Central memory CD8-positive, alpha-beta T cell (primary cell): ENCODE measurements around the gene USP15.

ENCODE experiments used
- ATAC-seq: fragments of 150-1000 bp; cut with Tn5 transposase; replicated peaks from 2 replicates; pipeline ENCODE4 v1.10.0; 2022; ENCODE audit warnings: mild to moderate bottlenecking, moderate FRiP score, moderate number of reproducible peaks; ENCODE audit not compliant: poor library complexity, severe bottlenecking; ENCODE audit errors: extremely low read depth
- DNase-seq, 2 donors: peaks; one replicate each; pipeline ENCODE4 v3.0.0; 2021; ENCODE audit warnings: low spot score in 2 of 2
- H3K27ac Mint-ChIP-seq: one replicate; pipeline ENCODE4 v1.8.0; 2022; ENCODE audit warnings: low read depth, mild to moderate bottlenecking, moderate library complexity, mixed read lengths
- H3K27me3 Mint-ChIP-seq: one replicate; pipeline ENCODE4 v1.8.0; 2022; ENCODE audit warnings: mixed read lengths
- H3K36me3 Mint-ChIP-seq: one replicate; pipeline ENCODE4 v1.8.0; 2022; ENCODE audit warnings: mild to moderate bottlenecking, moderate library complexity, mixed read lengths; ENCODE audit not compliant: insufficient read depth
- H3K4me1 Mint-ChIP-seq: one replicate; pipeline ENCODE4 v1.8.0; 2022; ENCODE audit warnings: mixed read lengths
- H3K4me3 Mint-ChIP-seq: one replicate; pipeline ENCODE4 v1.8.0; 2022; ENCODE audit warnings: mild to moderate bottlenecking, moderate library complexity, mixed read lengths
- H3K9me3 Mint-ChIP-seq: one replicate; pipeline ENCODE4 v1.8.0; 2022; ENCODE audit warnings: mixed read lengths

The USP15 gene

DNA sequence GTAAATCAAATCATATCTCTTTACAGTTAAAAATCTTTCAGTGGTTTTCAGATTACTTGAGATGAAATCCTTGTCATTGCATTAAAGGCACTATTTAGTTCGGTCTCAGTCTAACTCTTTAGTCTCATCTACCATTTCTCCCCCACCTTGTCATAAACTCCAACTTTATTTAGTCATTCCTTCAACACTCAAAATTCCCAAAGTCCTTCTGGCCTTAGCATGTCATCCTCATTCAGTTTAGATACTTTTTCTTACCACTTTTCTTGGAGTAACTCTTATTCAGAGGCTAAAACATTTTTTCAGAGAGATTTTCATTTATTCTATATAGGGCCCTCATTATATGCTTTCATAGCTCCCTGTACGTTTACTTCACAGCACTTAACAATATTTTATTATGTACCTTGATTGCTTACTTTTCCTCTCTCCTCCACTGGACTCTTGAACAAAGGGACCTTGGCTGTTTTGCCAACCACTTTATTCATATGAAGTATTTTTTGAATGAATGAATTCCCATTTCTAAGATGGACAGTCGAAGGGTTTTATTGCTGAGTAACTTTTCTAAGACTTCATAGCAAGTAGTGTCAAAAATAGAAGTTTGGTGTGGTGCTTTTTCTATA, 12.8 kb downstream of the USP15 start:
- DNase-seq = no peak
- ATAC-seq = no peak
- H3K9me3 Mint-ChIP-seq = no peaks in the 10 kb centered on the region
- H3K27me3 Mint-ChIP-seq = no peaks in the 10 kb centered on the region
- H3K36me3 Mint-ChIP-seq = peaks cover 4% of the 10 kb centered on the region
- H3K4me3 Mint-ChIP-seq = peak overlapping the region; percentile 21
- peak overlapping the region; percentile 35 for H3K27ac Mint-ChIP-seq
- peaks cover 72% of the 10 kb centered on the region for H3K4me1 Mint-ChIP-seq

DNA sequence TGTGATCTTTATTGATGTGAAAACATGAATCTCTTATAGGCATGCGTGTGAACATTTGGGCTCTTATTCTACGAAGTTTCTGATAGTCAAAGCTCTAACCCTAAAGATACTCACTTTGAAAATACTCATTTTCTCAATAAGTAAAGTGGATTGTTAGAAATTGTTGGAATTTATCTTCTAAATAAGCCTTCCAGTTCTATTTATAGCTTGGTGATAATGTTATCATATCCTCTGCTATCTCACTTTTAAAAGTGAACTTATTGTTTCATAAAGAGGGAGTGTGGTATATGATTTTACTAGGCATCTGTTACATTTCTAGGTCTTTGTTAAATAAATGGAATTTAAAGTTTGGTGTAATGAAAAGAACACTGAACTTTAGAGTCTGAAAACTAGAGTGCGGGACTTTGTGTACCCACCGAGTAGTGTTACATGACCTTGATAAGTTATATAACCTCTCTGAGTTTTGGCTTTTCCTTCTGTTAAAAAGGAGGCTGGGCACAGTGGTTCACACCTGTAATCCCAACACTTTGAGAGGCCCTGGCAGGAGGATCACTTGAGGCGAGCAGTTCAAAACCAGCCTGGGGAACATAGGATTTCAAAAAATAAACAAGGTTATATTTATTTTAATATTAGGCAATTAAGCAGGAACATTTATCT, 13.6 kb downstream of the USP15 start:
- ATAC-seq = no peak
- Mint-ChIP-seq H3K4me3 (peak overlapping the region; percentile 16), H3K4me1 (peaks cover 67% of the 10 kb centered on the region), H3K27ac (peak overlapping the region; percentile 35), H3K36me3 (peaks cover 4% of the 10 kb centered on the region), H3K27me3 (no peaks in the 10 kb centered on the region), H3K9me3 (no peaks in the 10 kb centered on the region)
- no peak for DNase-seq

DNA sequence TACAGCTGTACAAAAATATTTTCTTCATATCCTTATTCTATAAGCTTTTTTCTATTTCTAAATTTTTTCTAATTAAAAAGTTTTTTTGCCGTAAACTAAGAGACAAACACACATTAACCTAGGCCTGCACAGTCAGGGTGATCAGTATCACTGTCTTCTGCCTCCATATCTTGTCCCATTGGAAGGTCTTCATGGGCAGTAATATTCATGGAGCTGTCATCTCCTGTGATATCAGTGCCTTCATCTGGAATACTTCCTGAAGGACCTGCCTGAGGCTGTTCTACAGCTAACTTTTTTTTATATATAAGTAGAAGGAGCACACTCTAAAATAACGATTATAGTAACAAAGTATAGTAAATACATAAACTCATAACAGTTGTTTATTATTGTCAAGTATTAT, 17.8 kb downstream of the USP15 start:
- Mint-ChIP-seq H3K4me3 (no peak overlapping the region), H3K27me3 (no peaks in the 10 kb centered on the region), H3K4me1 (peaks cover 70% of the 10 kb centered on the region), H3K9me3 (no peaks in the 10 kb centered on the region), H3K27ac (no peak overlapping the region), H3K36me3 (peaks cover 2% of the 10 kb centered on the region)
- DNase-seq (no peak), ATAC-seq (no peak)

DNA sequence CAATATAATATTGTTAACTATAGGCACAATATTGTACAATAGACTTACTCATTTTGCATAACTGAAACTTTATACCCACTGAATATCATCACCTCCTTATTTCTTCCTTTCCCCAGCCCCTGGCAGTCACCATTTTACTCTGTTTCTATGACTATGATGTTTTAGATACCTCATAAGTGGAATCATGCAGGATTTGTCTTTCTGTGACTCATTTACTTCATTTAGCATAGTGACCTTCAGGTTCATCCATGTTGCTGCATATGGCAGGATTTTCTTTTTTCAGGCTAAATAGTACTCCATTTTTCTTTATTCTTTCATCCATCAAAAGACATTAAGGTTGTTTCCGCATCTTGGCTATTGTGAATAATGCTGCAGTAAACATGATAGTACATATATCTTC, 18.9 kb downstream of the USP15 start:
- peaks cover 68% of the 10 kb centered on the region for H3K4me1 Mint-ChIP-seq
- no peak for DNase-seq
- no peak overlapping the region for H3K4me3 Mint-ChIP-seq
- H3K27ac Mint-ChIP-seq = no peak overlapping the region
- H3K27me3 Mint-ChIP-seq = no peaks in the 10 kb centered on the region
- H3K9me3 Mint-ChIP-seq = no peaks in the 10 kb centered on the region
- ATAC-seq = no peak
- H3K36me3 Mint-ChIP-seq = peaks cover 2% of the 10 kb centered on the region

DNA sequence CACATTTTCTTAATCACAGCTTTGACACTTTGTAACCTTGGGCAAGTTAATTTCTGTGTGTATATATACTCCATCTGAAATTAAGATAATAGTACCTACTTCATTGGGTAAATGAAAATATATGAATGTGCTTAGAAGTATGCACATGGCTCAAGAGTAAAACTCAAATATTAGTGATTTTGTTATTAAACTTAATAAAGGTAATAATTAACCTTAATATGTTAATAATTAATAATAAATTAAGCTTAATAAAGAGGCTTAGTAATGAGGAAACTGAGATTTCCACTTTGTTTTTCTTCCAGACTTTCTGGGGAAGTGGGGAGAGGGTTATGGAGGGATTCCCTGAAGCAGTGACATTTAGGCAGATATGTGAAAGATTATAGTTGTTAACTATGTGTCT, 19.8 kb downstream of the USP15 start:
- H3K4me1 Mint-ChIP-seq = peaks cover 59% of the 10 kb centered on the region
- no peaks in the 10 kb centered on the region for H3K9me3 Mint-ChIP-seq
- no peak overlapping the region for H3K4me3 Mint-ChIP-seq
- H3K27me3 Mint-ChIP-seq = no peaks in the 10 kb centered on the region
- ATAC-seq (no peak), DNase-seq (no peak)
- H3K27ac Mint-ChIP-seq = peak overlapping the region; percentile 0
- H3K36me3 Mint-ChIP-seq = peaks cover 2% of the 10 kb centered on the region

DNA sequence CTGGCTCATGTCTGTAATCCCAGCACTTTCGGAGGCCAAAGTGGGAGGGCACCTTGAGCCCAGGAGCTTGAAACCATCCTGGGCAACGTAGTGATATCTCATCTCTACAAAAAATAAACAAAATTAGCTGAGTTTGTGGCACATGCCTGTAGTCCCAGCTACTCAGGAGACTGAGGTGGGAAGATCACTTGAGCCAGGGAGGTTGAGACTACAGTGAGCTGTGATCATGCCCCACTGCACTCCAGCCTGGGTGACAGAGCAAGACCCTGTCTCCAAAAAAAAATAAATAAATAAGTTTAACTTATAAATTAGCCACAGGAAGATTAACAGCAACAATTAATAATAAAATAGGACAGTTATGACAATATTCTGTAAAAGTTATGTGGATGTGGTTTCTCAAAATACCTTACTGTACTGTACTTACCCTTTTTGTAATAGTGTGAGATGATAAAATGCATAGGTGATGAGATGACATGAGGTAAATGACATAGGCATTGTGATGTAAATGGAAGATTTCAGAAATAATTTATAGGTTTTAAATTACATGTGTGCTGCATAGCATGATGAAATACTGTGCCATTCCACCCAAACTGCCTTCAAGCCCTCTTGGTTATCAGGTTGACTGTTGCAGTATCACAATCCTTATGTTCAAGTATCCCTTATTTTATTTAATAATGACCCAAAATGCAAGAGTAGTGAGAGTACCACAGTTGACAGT, 22.0 kb downstream of the USP15 start:
- ATAC-seq = no peak
- H3K4me3 Mint-ChIP-seq = no peak overlapping the region
- no peak for DNase-seq
- H3K9me3 Mint-ChIP-seq = no peaks in the 10 kb centered on the region
- peaks cover 63% of the 10 kb centered on the region for H3K4me1 Mint-ChIP-seq
- H3K27ac Mint-ChIP-seq = peak overlapping the region; percentile 50
- no peaks in the 10 kb centered on the region for H3K27me3 Mint-ChIP-seq
- H3K36me3 Mint-ChIP-seq = peaks cover 2% of the 10 kb centered on the region

DNA sequence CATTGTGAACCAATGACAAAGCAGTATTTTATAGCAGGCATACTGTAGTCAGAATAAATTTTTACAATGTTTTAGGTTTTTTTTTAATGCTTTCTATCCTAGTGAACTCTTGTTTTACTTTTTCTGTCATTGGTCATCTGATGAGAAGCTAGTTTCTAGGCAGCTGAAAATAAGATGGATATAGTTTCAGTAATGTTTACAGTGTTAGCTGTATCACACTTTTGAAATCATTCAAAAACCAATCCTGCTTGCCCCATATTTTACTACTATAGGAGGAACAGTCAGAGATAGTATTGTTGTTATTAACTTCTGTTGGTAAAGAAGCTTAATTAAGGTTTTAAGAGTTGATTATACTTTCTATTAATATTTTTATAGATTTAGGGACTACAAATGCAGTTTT, 24.5 kb downstream of the USP15 start:
- no peak overlapping the region for H3K27ac Mint-ChIP-seq
- no peak for ATAC-seq

DNA sequence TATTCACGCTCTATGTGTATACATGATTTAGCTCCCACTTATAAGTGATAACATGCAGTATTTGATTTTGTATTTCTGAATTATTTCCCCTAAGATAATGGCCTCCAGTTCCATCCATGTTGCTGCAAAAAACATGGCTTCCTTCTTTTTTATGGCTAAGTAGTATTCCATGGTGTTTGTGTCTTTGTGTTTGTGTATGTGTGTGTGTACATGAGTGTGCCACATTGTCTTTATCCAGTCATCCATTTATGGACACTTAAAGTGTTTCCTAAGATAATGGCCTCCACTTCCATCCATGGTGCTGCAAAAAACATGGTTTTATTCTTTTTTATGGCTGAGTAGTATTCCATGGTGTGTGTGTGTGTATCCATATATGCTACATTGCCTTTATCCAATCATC, 25.1 kb downstream of the USP15 start:
- H3K27me3 Mint-ChIP-seq = no peaks in the 10 kb centered on the region
- ATAC-seq = no peak
- H3K27ac Mint-ChIP-seq = no peak overlapping the region
- H3K4me1 Mint-ChIP-seq = peaks cover 77% of the 10 kb centered on the region
- DNase-seq = no peak
- no peak overlapping the region for H3K4me3 Mint-ChIP-seq
- H3K36me3 Mint-ChIP-seq = peaks cover 2% of the 10 kb centered on the region
- peaks cover 7% of the 10 kb centered on the region for H3K9me3 Mint-ChIP-seq

More for the DNA sequence above, 24.5 kb downstream of the USP15 start:
- peaks cover 7% of the 10 kb centered on the region for H3K9me3 Mint-ChIP-seq
- peaks cover 78% of the 10 kb centered on the region for H3K4me1 Mint-ChIP-seq
- H3K4me3 Mint-ChIP-seq = no peak overlapping the region
- no peaks in the 10 kb centered on the region for H3K27me3 Mint-ChIP-seq
- peaks cover 2% of the 10 kb centered on the region for H3K36me3 Mint-ChIP-seq
- DNase-seq = no peak

DNA sequence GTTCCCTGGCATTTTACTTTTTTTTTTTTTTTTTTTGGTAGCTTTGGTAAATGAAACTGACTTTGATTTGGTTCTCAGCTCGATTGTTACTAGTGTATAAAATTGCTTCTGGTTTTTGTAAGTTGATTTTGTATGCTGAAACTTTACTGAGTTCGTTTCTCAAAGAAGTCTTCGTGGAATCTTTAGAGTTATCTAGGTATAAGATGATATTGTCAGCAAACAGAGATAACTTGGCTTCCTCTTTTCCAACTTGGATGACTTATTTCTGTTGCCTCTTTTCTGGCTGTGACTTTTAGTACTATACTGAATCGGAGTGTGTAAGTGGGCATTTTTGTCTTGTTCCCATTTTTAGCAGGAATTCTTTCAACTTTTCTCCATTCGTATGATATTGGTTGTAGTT, 28.1 kb downstream of the USP15 start:
- Mint-ChIP-seq H3K36me3 (peaks cover 2% of the 10 kb centered on the region), H3K9me3 (peaks cover 7% of the 10 kb centered on the region), H3K4me1 (peaks cover 77% of the 10 kb centered on the region), H3K27ac (peak overlapping the region; percentile 12), H3K27me3 (no peaks in the 10 kb centered on the region), H3K4me3 (no peak overlapping the region)
- ATAC-seq = no peak
- no peak for DNase-seq

DNA sequence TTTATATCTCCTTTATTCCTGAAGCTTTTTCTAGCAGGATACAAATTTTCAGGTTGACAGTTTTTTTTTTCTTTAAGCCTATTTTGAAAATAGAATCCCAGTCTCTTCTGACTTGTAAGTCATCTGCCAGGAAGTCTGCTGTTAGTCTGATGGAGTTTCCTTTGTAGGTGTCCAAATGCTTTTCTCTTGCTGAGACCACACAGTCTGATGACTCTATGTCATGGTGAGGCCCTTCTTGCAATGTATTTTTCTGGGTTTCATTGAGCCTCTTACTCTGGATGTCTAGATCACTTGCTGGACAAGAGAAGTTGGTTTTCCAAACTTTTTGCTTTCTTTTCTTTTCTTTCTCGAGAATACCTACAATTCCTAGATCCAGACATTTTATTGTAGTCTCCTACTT, 30.6 kb downstream of the USP15 start:
- DNase-seq = no peak
- H3K27ac Mint-ChIP-seq = no peak overlapping the region
- no peak overlapping the region for H3K4me3 Mint-ChIP-seq
- peaks cover 79% of the 10 kb centered on the region for H3K4me1 Mint-ChIP-seq
- ATAC-seq = no peak
- H3K36me3 Mint-ChIP-seq = peaks cover 13% of the 10 kb centered on the region
- H3K9me3 Mint-ChIP-seq = peaks cover 7% of the 10 kb centered on the region
- no peaks in the 10 kb centered on the region for H3K27me3 Mint-ChIP-seq

DNA sequence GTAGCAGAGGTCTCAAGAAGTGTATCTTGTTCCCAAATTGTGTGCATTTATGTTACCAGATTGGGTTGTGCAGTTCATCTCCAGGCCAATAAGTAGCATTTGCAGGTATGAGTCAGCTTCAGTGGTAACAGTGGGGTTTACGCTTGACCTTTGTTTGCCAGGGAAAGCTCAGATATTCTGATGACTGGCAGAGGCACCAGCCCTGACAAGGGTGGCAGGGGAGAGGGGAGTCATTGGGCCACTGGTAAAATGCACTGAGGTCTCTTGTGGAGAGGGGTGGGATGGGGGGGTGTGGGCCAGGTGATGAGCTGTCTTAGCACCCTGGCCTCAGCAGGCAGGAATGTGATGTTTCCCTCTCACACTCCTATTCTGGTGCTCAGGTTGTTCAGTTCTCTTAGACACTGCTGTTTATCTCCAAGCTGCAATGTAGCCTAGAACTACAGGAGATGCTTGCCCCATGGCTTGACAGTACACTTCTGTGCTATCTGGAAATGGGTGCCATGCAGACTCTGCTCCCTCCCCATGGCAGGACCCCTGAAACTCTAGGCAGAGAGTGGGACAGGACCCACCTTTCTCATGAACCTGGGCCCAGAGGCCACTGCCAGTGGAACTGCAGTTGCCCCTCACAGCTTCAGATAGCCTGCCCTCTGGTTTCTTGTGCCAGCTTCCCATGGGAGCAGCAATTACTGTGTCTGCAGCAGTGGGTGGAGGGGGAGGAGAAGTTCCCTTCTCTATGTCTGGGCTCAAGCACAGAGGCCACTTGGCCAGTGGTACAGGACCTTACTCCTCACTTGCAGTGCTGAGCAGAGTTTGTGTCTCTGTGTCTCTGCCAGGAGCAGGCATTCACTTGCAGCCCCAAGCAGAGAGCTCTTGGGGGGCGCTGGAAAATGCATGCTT, 31.9 kb downstream of the USP15 start:
- DNase-seq = no peak
- ATAC-seq = no peak
- H3K27me3 Mint-ChIP-seq = no peaks in the 10 kb centered on the region
- peaks cover 81% of the 10 kb centered on the region for H3K4me1 Mint-ChIP-seq
- H3K9me3 Mint-ChIP-seq = peaks cover 7% of the 10 kb centered on the region
- no peak overlapping the region for H3K4me3 Mint-ChIP-seq
- H3K36me3 Mint-ChIP-seq = peaks cover 20% of the 10 kb centered on the region
- no peak overlapping the region for H3K27ac Mint-ChIP-seq

DNA sequence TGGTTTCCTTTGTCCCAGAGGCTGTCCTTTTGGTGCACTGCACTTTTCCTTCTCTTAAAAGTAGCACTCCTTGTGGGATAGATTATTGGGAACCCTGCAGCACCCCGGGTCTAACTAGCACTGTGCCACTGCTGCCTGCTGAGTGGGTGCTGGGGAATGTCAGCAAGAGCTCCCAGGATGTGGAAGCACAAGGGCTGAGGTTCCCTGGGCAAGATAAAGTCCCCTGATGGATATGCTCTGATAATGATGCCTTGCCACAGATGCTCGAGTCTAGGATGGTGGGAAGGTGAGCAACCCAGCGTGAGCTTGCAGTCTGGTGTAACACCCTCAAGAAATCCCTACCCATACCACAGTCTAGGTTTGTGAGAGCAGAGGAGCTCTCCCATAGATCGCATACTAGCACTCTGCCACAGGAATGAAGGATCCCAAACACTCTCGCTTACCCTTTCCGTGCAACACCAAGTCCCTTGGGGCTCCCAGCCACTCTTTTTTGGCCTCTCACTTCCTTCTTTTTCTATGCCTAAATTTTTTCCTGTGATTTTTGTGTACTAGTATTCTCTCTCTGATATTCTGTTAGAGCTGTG, 32.6 kb downstream of the USP15 start:
- Mint-ChIP-seq H3K4me3 (peak overlapping the region; percentile 31), H3K27ac (peak overlapping the region; percentile 49), H3K4me1 (peaks cover 81% of the 10 kb centered on the region), H3K36me3 (peaks cover 25% of the 10 kb centered on the region), H3K27me3 (no peaks in the 10 kb centered on the region), H3K9me3 (peaks cover 7% of the 10 kb centered on the region)
- ATAC-seq (no peak), DNase-seq (no peak)
